ENCODE results near the gene DUSP8. TPM values are rescaled to one million over a fixed set of nuclear protein-coding genes. Genes with fewer than 3 reads are reported as not detected.

DUSP8 gene
- polyA plus RNA-seq, 1 donor from 2014 or later: 1.2 TPM

DNA sequence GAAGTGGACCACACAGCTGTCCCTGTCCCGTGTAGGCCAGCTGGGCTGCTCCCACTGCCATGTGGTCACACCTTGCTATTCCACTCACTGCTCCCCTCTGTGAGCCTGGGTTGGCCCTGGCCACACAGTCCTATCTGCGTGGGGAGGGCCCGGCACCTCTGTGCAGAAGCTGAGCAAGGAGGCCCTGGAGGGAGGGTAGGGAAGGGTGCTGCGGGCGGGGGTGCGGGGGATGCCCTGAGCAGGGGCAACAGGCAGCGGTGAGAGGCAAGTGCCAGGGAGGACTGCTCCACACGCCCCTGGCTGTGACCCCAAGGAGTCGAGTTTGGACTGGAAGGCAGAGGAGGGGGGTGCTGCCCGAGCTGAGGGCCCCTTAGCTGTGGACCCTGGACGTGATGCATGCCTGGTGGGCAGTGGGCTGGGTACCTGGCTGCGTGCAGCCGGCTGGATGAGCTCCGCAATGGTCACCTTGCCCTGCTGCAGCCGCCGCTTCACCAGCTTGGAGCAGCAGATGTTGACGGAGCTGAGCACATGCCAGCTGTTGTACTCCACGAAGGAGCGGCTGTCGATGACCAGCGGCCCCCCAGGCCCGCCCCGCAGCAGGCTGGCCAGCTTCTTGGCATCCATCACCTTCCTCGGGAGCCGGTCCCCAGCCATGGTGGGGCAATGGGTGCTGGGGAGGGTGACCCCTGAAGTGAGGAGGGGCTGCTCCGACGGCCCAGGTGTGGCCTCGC lies 6.7 kb downstream of the DUSP8 start:
- peak overlapping the region in 1 of 4 donors; percentile 52 for H3K4me3 Mint-ChIP-seq

DNA sequence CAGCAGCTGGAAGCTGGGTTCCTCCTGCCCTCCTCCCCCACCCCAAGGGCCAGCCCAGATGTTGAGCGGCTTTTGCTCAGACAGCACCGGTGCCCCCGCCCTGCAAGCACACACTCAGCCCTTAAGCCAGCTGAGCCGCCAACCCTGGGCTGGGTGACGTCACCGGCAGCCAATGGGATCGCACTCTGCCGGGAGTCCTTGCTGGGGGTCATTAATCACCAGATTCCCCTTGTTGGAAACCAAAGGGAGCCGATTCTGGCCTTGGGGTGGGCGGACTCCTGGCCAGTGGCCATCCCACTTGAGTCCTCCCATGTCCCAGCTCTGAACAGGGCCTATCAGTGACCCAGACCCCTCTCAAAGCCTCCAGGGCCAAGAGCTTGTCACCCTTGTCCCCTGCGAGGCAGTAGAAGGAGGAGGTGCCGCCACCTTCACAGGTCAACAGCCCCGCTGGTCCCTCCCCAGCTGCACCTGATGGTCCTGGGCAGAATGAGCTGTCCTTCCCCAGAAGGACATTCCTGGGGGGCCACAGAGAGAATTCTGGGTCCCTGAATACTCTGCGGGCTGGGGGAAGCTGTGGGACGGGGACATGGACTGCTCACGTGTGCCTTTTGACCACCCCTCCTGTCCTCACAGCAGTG lies 7.4 kb downstream of the DUSP8 start:
- Mint-ChIP-seq H3K27ac (no peak overlapping the region), H3K9me3 (no peaks in the 10 kb centered on the region), H3K27me3 (peaks cover 7% of the 10 kb centered on the region), H3K36me3 (peaks cover 3% of the 10 kb centered on the region), H3K4me3 (peak overlapping the region in 1 of 4 donors; percentile 52), H3K4me1 (peaks cover 0 to 5% (median 2%) of the 10 kb centered on the region in 3 donors)

More for the DNA sequence above, 6.7 kb downstream of the DUSP8 start:
- Mint-ChIP-seq H3K36me3 (peaks cover 2% of the 10 kb centered on the region), H3K9me3 (no peaks in the 10 kb centered on the region), H3K27ac (no peak overlapping the region), H3K27me3 (peaks cover 9% of the 10 kb centered on the region), H3K4me1 (peaks cover 0 to 5% (median 2%) of the 10 kb centered on the region in 3 donors)

DNA sequence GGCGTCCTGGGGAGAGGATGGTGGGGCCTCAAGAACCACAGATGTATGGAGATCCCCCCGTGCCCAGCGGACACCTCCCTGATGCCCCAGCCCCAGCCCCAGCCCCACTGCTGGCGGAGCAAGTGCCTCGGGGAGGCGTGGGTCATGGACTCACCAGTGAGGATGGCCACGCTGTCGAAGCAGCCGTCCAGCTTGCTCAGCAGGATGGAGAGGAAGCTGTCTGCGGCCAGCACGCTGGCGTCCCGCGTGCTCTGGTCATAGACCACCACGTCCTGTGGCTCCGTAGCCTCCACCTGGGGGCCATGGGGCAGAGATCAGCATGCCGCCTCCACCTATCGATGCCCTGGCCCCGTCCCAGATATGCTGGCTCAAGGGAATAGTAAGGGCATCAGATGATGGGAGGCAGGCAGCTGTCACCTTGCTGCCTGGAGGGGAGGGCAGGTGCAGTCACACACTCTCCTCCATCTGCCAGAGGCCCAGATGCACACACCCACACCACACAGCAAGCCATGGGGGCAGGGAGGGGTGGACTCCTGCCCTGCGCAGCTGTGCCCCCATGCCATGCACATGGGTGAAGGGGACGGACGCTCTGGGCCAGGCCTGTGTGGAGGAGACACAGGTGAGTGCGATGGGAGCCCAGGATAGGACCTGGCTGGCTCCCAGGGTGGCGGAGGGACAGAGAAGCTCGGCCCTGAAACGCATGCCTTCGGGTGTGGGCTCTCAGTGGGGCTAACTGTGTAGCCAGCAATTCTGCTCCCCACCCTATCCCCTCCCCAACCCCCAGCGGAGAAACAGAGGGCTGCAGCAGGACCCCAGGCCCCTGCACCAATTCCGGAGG lies 8.2 kb downstream of the DUSP8 start:
- Mint-ChIP-seq H3K36me3 (peaks cover 4% of the 10 kb centered on the region), H3K4me3 (no peak overlapping the region), H3K27me3 (peaks cover 3% of the 10 kb centered on the region), H3K4me1 (peaks cover 0 to 2% (median 0%) of the 10 kb centered on the region in 3 donors), H3K9me3 (no peaks in the 10 kb centered on the region), H3K27ac (peak overlapping the region in 1 of 3 donors; percentile 48)

DNA sequence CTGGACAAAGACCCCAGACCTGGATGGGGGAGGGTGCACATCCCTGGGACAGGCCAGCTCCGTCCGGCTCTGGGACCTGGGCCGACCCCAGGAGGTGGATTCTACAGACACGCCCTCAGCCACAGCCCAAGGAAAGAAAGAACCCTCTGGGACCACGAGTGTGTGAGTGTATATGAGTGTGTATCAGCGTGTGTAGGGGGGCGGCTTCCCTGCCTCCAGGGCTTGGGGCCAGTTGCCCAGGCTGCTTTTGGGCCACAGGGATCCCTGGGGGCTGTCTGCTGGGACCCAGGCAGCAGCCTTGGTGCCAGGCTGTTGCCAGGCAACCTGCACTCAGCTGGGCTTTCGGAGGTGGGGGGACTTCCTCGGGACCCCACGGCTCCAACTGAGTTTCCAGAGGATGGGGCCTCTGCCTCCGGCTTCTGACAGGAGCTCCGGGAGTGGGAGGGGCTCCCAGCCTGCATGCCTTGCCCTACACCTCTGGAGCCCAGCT lies 8.9 kb downstream of the DUSP8 start:
- Mint-ChIP-seq H3K36me3 (peaks cover 4% of the 10 kb centered on the region), H3K27me3 (peaks cover 2% of the 10 kb centered on the region), H3K4me1 (peaks cover 0 to 2% (median 0%) of the 10 kb centered on the region in 3 donors), H3K4me3 (no peak overlapping the region), H3K27ac (peak overlapping the region in 1 of 3 donors; percentile 48), H3K9me3 (no peaks in the 10 kb centered on the region)

DNA sequence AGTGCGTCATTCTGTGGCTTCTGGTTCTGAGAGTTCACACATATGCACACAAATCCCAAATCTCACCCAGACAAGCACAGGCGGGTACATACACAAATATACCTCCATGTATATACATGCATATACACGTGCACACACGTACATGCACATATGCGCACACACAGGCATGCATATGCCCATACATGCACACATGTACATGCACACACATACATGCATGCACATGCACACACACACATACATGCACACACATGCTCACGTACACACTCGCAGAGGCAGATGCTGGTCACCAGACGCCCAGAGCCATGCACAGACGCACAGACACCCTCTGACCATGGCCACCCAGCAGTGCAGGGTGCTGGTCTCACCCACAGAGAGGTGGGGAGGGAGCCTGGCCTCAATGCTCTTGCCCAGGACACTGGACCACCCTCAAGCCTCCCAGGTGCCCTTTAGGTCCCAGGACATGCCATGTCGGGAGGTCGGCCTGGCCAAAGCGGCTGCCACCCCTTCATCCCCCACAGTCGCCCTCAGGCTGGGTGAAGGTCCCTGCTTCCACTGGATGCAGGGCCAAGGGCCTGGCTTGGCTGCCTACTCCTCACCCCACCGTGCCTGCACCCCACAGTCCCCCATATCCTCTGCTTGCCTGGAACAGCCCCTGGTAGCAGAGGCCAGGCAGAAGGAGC lies 9.5 kb downstream of the DUSP8 start:
- H3K27ac Mint-ChIP-seq: peak overlapping the region in 1 of 3 donors; percentile 48
- H3K27me3 Mint-ChIP-seq: peaks cover 5% of the 10 kb centered on the region
- peak overlapping the region in 2 of 4 donors; percentile 17 to 23 for H3K4me3 Mint-ChIP-seq

DNA sequence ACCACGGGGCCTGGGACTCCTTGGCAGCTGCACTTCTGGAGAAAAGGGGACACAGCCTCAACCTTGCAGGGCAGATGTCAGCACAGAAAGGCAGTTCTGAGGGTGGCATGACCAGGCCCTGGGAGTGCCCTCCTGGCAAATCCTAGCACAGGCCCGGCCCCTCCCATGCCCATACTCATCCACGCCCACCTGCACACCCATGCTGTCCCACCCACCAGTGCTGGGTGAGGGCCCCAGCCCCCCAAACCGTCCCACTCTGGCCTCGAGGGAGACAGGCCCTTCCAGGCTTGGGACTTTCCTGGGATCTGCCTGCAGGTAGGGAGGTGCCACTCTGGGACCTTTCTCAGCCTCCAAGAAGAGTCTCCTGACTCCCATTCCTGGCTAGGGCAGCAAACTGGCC lies 10.1 kb downstream of the DUSP8 start:
- Mint-ChIP-seq H3K4me3 (peak overlapping the region in 1 of 4 donors; percentile 23), H3K36me3 (peaks cover 6% of the 10 kb centered on the region), H3K27me3 (peaks cover 6% of the 10 kb centered on the region), H3K9me3 (no peaks in the 10 kb centered on the region), H3K4me1 (no peaks in the 10 kb centered on the region), H3K27ac (no peak overlapping the region)

More for the DNA sequence above, 9.5 kb downstream of the DUSP8 start:
- Mint-ChIP-seq H3K4me1 (peaks cover 0 to 2% (median 0%) of the 10 kb centered on the region in 3 donors), H3K36me3 (peaks cover 5% of the 10 kb centered on the region), H3K9me3 (no peaks in the 10 kb centered on the region)

DNA sequence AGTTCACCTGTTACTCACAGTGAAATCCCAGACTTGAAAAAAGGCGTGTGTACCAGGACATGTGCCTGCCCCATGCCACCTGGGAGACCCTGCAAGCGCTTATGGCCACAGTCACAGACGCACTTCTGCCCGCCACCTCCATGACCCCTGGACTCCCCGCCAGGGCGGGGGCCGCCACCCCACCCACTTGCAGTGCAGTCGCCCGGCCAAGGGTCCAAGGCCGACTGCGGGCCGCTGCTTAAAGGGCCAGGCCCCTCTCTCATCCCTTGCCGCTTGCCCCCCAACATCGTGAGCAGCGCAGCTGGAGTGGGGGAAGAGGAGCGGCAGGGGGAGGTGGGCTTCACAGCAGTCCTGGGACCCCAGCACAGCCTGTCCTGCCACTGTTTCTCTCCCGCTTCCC lies 10.8 kb downstream of the DUSP8 start:
- Mint-ChIP-seq H3K4me1 (no peaks in the 10 kb centered on the region), H3K36me3 (peaks cover 6% of the 10 kb centered on the region), H3K4me3 (no peak overlapping the region), H3K9me3 (no peaks in the 10 kb centered on the region), H3K27ac (no peak overlapping the region), H3K27me3 (peaks cover 6% of the 10 kb centered on the region)

DNA sequence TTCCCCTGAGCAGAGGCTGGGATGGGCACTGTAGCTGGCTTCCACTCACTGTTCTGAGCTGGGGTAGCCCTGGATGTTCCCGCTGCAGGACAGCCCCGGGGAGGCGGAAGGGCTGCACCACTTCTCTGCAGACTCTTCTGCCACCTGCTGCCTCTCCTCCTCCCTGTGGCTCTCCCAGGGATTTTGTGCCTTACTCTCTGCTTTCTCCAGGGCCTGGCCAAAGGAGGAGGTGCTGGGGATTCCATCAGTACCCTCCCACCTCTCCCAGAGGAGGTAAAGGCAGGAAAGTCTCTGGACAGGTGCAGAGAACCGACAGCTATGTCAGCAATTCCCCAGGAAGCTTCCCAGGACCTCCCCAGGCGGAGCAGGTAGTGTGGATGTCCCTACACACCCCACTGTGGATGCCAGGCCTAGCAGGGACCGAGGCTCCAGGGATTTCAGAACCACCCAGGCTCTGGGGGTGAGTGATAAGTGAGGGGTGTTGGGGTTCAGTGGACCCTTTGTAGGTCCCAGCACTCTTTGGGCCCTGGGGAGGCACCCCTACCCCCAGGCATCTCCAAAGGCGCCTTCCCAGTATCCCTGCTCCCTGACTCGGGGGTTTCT lies 11.3 kb downstream of the DUSP8 start:
- H3K27ac Mint-ChIP-seq: no peak overlapping the region
- H3K36me3 Mint-ChIP-seq: peaks cover 4% of the 10 kb centered on the region
- H3K27me3 Mint-ChIP-seq: peaks cover 7% of the 10 kb centered on the region
- no peak overlapping the region for H3K4me3 Mint-ChIP-seq
- no peaks in the 10 kb centered on the region for H3K4me1 Mint-ChIP-seq
- no peaks in the 10 kb centered on the region for H3K9me3 Mint-ChIP-seq

DNA sequence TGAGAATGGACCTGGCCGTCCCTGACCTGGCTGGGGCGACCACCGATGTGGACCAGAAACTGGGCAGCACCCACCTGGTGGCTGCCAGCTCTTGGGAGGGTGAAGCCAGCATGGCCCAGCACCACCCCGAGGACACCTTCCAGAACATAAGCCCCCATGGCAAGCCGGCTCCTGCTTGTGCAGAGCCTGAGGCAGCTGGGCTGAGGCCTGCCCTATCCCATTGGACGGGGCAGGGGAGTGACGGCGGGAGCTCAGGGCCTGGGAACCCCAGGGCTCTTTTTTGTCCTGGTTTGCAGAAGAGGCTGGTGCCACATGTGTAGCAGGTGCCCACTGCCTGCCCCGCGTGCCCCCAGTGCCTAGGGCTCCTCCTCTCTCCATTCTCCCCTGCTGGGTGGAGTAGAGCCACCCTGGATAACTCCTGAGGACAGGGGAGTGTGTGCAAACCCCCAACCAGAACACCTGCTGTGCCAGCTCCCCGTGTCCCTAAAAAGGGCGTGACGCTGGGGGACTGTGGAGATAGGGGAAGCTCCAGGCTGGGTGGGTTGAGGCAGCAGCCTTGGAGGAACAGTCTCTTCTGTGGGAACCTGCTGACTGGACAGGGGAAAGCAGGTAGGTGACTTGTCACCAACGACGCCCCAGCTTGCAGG lies 11.9 kb downstream of the DUSP8 start:
- H3K9me3 Mint-ChIP-seq: no peaks in the 10 kb centered on the region
- H3K4me1 Mint-ChIP-seq: no peaks in the 10 kb centered on the region
- peak overlapping the region in 1 of 4 donors; percentile 32 for H3K4me3 Mint-ChIP-seq
- peak overlapping the region in 1 of 3 donors; percentile 48 for H3K27ac Mint-ChIP-seq
- peaks cover 7% of the 10 kb centered on the region for H3K27me3 Mint-ChIP-seq
- H3K36me3 Mint-ChIP-seq: peaks cover 4% of the 10 kb centered on the region

DNA sequence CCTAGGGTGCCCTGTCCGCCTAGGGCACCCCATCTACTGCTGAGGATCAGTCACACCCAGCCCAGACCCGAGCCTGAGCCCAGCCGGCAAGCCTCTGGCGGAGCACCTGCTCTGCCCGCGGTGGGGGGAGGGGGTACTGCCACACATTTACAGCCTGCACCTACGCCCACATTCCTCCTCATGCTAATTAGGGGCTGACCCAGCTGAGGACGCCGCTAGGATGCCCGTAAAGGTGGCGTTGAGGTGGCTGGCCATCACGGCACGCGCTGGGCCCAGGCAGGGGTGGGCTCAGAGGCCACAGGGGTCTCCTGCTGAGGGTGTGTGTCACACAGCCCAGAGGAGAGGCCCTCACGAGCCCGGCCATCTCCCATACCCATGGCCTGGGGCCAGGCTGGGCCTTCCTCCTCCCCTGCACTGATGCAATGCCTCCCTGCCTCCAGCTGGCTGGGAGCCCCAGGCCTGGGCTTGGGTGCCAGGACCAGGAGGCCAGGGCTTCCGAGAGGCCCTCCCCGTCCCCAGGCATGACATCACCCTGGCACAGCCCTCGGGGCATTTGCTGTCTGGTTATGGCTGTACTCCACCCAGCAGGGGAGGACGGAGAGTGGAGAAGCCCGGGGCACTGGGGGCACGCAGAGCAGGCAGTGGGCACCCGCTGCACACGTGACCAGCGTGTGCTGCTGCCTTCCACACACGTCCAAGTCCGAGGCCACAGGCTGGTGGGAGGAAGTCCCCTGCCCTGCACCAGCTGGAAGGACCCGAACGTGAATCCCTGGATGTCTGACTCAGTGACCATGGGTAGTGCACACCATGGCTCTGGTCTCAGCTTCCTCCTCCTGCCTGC lies 12.7 kb downstream of the DUSP8 start:
- H3K4me3 Mint-ChIP-seq: peak overlapping the region in 2 of 4 donors; percentile 32 to 33
- H3K27me3 Mint-ChIP-seq: peaks cover 8% of the 10 kb centered on the region
- no peaks in the 10 kb centered on the region for H3K4me1 Mint-ChIP-seq
- peaks cover 4% of the 10 kb centered on the region for H3K36me3 Mint-ChIP-seq
- H3K27ac Mint-ChIP-seq: peak overlapping the region in 1 of 3 donors; percentile 48
- no peaks in the 10 kb centered on the region for H3K9me3 Mint-ChIP-seq

DNA sequence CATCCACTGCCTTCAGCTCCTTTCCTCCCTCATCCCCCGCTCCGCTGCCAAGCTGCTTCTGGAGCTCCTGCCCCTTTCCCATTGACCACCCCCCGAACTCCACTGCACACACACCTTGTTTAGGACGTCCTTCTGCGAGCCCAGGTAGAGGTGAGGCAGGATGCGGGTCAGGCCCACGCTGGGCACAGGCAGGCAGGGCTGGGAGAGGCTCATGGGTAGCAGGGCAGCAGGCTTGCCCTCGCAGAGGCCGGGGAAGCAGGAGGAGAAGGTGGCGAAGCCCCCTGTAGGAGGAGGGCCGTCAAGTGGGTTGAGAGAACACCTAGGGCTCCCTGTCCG lies 13.3 kb downstream of the DUSP8 start:
- Mint-ChIP-seq H3K27me3 (peaks cover 9% of the 10 kb centered on the region), H3K9me3 (no peaks in the 10 kb centered on the region), H3K36me3 (peaks cover 4% of the 10 kb centered on the region), H3K27ac (peak overlapping the region in 1 of 3 donors; percentile 39), H3K4me3 (peak overlapping the region in 1 of 4 donors; percentile 23), H3K4me1 (no peaks in the 10 kb centered on the region)

DNA sequence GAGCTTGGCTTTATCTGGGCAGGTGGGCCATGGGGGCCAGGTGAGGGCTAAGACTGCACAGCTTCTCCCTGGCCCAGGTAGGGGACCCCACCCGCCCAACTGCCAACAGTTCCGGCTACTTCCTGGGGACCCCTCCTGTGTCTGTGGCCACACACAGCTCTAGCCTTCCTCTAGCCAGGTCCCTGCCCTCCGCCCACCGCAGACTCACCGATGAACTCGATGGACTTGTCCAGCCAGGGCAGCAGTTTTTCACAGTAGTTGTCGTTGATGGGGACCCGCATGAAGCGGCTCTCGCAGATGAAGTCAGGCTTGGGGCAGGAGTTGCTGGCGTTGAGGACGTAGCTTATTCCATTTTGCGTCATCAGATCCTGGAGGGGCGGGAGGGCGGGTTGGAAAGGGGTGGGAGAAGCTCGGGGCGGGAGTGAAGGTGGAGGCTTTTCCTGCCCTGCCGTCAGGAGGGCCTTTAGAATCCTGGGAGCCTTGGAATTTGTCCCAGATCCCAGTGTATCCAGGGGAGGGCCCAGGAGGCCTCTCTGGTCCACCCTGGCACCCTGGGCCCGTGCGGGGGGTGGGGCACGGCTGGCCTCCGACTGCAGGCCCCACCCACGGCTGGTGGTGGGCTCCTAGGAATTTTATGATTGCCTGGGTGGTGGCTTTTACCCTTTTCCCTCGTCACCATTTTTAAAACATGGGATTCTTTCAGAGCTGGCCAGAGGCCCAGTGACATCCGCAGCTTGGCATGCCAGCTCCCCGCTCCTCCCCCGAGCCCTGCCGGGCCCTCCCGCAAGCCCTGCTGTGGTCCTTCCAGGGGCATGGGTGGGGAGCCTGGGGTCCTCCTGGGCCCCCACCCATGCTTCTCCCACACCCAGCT lies 13.9 kb downstream of the DUSP8 start:
- Mint-ChIP-seq H3K27ac (peak overlapping the region in 1 of 3 donors; percentile 23), H3K36me3 (peaks cover 4% of the 10 kb centered on the region), H3K9me3 (no peaks in the 10 kb centered on the region), H3K27me3 (peaks cover 16% of the 10 kb centered on the region), H3K4me1 (no peaks in the 10 kb centered on the region), H3K4me3 (no peak overlapping the region)

Data from IgD-negative memory B cell (primary cell).